Adrenal gland (tissue), 5 donors: ENCODE measurements around the gene SESN1.

ENCODE experiments used
- CTCF ChIP-seq, 6 experiments: fragments of 450-650 bp in 4 of 6; fragments of 200-600 bp in 2 of 6; sonication (generic) in 1 of 6; IDR thresholded peaks; 1 replicate in 5 of 6; 2 replicates in 1 of 6; pipeline versions ENCODE4 v1.5.1 to v1.8.0; 2016 to 2021; ENCODE audit warnings: antibody characterized with exemption in 6 of 6, mild to moderate bottlenecking in 2 of 6, moderate library complexity in 1 of 6
- POLR2A ChIP-seq, 2 donors: fragments of 450-650 bp; IDR thresholded peaks; one replicate each; pipeline ENCODE4 v1.6.1; 2017; ENCODE audit warnings: antibody characterized with exemption in 2 of 2, mild to moderate bottlenecking in 2 of 2, moderate library complexity in 1 of 2
- donor health status: DM: no; HTN: no; CAD: no.

DNA sequence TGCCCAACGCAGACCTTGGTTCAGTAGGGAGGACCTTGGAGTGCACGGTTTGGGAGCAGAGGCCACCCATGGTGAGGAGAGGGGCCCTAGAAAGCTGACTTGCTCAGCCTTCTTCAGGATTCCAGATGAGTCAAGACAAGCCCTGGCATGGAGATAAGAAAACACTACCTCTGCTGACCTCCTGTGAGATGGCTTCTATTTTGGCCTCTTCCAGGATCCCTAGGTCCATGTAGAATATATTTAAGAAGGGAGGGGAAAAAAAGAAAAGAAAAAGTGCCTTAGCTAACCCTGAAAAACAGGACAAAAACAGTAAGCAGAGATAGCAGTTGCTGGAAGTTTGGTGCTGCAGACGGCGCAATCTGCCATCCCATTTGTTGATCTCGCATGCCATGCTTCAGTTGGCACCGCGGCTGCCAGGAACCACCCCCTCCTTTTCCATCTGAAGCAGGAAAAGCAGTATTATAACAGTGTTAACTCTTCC, 146.4 kb downstream of the SESN1 start:
- no peak for TF ChIP-seq POLR2A (IDR thresholded peaks at IDR 0.05)
- no peak for TF ChIP-seq CTCF (IDR thresholded peaks at IDR 0.05)
